T1000 (cell line): Measurements from ENCODE around the gene HLCS.
A peak's percentile ranks its signal among the peaks of the same experiment; 100 is the strongest.
"Not testable (repeated sequence)": the region's sequence is repeated elsewhere in the genome, so short reads cannot be mapped to it uniquely, and the experiment has no call there.

Source experiments
- DNase-seq: peaks from one replicate; lab custom pipeline; 2025; ENCODE audit warnings: mixed read lengths; lab: John Stamatoyannopoulos, UW

HLCS gene

DNA sequence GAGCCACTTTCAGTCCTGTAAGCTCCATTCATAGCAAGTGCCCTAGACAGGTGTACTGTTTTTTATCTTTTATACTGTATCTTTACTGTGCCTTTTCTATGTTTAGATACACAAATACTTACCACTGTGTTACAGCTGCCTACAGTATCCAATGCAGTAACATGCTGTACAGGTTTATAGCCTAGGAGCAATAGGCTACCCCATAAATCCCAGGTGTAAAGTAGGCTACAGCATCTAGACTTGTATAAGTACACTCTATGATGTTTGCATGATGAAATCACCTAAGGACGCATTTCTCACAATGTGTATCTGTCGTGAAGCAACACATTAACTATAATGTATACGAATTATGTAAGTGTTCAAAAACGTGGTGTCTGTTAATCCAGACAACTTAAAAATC lies 10.7 kb downstream of the HLCS start:
- no peak for DNase-seq

- DNase-seq = not testable (repeated sequence)
These were observed 14.1 kb downstream of the HLCS start for GRCh38 chr21:36952331-36952730.

GRCh38 chr21:36949171-36950141 lies 17.0 kb downstream of the HLCS start:
- no peak for DNase-seq

DNA sequence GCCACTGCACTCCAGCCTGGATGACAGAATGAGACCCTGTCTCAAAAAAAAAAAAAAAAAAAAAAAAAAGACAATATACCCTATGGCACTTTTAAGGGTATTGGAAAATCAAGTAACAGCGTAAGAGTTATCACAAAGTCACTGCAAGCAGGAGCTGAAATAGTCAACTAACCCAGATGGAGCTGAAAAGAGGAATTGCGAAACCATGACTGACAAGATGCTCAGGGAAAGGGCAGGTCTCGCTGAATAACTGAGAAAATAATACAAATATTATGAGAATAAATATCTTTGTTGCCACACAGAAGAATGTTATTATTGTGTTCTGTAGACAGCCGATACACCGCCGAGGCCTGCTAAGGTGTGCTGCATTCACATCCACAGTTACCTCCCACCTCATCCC lies 17.8 kb downstream of the HLCS start:
- no peak for DNase-seq

DNA sequence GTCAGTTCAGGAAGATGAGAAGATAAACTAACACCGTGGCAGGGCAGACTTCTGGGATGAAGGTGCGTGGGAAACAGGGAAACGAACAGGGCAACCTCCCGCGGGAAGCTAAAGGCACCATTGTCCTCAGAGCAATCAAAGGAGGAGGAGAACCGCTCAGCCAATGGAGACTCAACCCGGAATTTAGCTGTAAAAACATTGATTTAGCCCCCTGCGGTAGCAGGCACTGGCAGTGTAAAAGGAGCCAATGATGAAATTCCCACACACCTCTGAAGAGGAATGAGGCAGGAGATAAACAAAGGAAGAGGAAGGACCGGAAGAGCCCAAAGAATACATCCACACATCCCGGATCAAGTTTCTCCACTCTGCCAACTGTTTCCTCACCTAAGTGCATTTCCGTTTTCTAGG lies 19.5 kb downstream of the HLCS start:
- DNase-seq = no peak

DNA sequence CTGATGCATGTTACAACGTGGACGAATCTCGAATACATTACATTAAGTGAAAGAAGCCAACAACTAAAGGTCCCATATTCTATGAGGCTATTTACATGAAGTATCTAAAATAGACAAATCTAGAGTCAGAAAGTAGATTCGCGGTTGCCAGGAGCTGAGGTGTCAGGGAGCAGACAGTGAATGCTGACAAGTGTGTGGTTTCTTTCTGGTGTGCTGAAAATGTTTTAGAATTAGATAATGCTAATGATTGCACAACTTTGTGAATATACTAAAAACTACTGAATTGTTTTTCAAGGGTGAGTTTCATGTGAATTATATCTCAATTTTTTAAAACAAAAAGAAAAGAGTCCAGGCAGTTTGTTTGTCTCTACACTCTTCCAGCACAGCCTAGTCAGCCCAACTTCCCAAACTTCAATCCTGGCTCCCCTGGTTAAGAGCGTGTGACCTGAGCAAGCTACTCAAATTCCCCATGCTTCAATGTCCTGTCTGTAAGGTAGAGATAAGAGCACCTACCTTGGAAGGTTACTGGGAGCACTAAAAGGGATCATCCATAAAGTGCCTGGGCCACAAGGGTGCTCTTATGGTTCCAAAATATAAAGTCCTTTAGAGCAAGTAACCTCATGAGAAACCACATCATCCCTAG lies 20.9 kb downstream of the HLCS start:
- DNase-seq = no peak

DNA sequence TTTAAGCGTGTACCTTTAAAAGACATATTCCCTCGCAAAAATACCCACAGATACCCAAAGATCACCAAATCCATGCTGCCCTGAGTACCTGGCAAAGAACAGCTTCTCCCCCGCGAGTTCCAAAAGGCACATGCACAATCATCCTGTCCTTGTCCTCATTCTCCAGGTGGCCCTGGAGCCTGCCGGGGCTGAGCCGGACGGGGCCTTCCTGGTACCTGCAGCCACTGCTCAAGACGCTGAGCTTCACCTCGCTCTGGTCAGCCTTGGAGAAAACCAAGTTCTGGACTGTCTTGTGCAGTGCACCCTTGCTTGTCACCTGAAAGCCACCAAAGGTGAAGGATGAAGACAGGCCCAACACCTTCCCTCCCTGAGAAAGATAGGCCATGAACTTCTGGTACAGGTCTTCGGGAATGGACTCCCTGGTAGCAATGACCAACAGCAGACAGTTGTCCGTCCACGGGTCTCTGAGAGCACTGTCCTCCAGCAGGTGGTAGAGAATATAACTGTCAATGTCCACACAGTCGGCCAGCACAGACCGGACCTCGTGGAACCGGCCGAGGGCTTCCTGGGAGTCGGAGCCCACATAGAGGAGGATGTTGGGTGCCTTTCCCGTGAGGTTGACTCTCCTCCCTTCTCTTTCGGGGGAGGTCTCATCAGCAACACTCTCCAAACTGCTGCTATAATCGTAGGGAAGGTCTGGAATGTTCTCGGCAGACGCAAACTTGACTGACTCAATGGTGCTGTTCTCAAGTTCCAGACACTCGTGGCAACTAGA lies 29.9 kb downstream of the HLCS start:
- DNase-seq = no peak

GRCh38 chr21:36934864-36935420 lies 31.5 kb downstream of the HLCS start:
- DNase-seq = no peak

DNA sequence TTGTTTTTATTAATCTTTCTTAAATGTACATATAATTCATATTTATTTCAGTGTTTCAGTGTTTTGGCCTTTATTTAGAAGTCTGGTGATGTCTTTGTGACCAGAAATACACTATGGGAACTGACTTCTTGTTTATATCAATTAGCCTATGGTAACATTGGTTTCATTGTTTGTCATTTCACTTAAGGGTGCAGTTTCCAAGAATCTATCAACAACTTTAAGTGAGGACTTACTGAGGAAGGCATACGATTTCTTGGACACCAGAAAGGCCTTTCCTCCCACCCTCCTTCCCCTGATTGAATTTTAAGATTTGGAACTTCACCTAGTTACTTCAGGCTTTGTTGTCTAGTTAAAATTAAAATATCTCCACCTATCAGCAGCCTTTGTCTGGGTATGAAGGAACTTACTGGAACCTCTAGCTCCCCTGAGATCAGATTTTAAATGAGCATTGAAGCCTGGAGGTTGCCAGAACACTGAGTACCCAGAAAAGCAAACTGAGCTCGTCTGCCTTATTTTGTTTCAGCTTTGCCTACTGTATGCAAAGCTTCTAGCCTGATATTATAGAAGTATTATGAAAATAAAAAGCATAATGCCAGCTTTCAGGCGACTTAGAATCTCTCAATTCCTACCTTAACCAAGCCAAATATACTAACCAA lies 34.2 kb downstream of the HLCS start:
- no peak for DNase-seq

DNA sequence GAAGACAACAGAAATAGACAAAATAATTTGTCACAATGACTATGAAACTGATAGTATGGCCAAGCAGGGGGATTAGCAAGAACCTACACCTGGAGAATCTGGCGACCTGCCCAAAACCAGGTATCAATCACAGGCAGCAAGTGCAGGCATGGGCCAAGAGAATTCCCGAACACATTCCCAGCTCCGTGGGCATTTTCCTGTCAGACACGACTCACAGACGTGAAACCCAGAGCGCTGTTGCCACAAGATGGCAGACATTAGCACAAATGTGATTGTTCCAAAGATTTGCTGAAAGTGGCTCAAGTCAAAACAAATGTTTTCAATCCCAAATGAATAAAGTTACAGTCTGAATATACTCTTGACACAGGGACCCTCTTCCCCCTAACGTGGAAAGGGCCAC lies 36.8 kb downstream of the HLCS start:
- DNase-seq = no peak

GRCh38 chr21:36928960-36929359 lies 37.5 kb downstream of the HLCS start:
- no peak for DNase-seq

DNA sequence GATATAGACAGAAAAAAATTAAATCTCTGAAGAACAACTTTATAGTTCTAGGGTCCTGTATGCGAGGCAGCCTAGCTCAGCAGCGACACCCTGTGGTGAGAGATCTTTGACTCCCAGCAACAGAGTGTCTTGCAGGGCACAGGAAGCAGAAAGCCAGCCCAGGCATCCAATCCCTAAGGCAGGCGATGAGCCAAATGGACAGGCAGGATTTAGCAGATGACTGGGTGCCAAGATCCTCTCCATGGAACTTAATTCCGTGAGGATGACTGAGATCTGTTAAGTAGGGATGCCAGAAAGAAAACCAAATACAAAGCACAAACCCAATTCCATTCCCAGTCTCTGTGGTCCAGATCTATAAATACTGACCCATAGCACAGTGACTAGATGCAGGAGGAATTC lies 38.8 kb downstream of the HLCS start:
- DNase-seq = peak; percentile 76

GRCh38 chr21:36926989-36927718 lies 39.3 kb downstream of the HLCS start:
- DNase-seq = no peak

DNA sequence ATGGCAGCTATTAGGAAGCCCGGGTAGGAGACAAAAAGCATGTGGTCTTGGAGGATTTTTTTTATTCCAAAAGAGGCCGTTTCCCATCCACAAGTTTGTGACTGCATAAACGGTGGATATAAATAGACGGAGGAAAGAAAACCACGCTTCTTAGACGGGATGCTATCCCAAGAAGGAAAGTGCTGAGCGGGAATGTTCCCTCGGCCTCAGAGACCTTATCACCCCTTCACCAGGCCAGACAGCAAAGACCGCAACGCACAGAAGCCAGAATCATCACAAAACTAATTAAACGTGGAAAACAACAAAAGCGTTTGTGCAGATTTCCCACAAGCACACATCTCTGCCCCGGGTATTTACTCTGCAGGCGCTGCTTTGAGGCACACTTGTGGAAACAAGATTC lies 43.2 kb downstream of the HLCS start:
- no peak for DNase-seq

DNA sequence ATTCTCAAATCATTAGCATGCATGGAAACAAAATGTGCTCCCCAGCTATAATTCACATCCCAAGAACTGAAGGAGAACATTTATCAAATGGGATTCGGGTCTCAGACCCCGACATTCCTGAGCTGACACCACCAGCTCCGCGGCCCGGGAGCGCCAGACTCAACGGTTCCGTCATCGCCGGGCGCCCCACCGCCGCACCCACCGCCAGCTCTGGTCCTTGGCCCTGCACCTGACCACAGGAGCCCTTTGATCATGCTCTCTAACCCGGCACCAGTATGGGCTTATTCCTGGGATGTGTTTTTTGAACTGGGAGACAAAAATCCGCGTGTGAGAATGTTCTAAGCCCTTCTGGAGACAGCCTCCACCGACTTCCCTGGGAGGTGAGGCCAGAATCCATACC lies 43.6 kb downstream of the HLCS start:
- DNase-seq = no peak

- no peak for DNase-seq
These were observed 48.2 kb downstream of the HLCS start for GRCh38 chr21:36918291-36918690.

DNA sequence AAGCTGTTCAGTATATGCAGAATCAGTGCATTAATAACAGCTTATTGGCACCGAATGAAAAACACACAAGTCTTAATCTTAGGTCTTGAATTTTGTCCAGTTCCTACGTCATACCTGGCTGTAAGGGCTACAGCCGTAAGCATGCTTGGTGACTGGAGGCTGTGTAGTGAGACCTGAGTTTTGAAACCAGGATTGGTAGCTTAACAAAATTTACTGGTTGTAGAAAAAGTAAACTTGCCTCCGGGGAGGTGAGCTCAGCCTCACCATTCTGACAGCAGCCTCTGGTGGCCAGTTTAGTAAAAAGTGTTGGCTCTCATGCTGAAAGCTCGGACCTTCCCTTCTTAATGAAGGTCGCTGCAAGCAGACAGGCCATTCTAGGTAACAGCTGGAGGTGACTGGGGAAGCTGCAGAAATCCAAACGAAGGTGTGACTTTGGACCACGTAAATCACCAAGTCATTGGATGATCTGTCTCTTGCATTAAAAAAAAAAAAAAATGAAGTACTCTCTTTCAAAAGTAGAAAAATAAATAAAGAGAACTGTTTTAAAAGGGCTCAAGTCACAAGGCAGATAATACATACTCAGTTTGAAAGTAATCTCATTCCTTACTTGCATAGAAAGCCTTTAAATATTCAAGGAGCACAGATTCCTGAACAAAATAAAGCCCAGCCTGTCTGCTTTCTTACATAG lies 48.9 kb downstream of the HLCS start:
- peak; percentile 34 for DNase-seq

- DNase-seq = no peak
These were observed 49.8 kb downstream of the HLCS start for GRCh38 chr21:36916718-36917117.

DNA sequence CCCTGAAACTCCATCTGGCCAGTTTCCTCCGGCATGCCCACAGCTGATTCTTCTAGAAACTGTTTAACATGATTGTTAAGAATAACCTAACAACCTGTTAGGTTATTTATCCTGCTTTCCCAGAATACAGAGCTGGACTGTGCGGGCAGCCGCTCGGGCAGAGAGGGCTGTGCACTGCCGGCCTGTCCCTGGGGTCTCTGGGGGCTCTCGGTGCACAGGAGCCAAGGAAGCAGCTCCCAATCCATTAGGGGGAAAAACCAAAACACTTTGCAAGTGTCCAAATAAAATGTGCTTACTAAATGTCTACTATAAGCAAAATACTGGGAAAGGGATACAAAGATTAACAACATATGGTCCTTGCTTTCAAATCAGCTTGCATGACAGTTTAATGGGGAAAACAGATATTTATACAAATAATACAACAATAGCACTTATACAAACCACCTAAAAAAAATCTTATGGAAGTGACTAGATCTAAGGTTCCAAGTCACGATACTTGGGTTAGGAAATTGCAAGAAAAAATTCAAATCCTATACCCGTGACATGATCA lies 50.7 kb downstream of the HLCS start:
- DNase-seq = no peak
